CD4-positive, alpha-beta T cell treated with Interleukin-21 for 1 hour (primary cell): ENCODE results near the gene EMSY.
"Not testable (repeated sequence)": the region's sequence is repeated elsewhere in the genome, so short reads cannot be mapped to it uniquely, and the experiment has no call there.

Source experiments
- DNase-seq: peaks from one replicate; pipeline ENCODE4 v3.0.0-alpha.2; 2020

Gene EMSY

GRCh38 chr11:76444384-76445120 lies at the start of gene EMSY:
TSS of gene EMSY (plus strand) at chr11:76445018. CDS start at chr11:76446939, 1,921 bp downstream.
- DNase-seq = peak; percentile 94

- no peak for DNase-seq
Measured at GRCh38 chr11:76395296-76395695, 49.5 kb upstream of the EMSY start.

- no peak for DNase-seq
Measured at GRCh38 chr11:76397383-76397782, 47.4 kb upstream of the EMSY start.

- DNase-seq = no peak
Measured at GRCh38 chr11:76400967-76401366, 43.9 kb upstream of the EMSY start.

- DNase-seq = not testable (repeated sequence)
Measured at GRCh38 chr11:76401484-76401883, 43.3 kb upstream of the EMSY start.

- no peak for DNase-seq
Measured at GRCh38 chr11:76406359-76406758, 38.5 kb upstream of the EMSY start.

- DNase-seq = no peak
Measured at GRCh38 chr11:76408171-76408965, 36.5 kb upstream of the EMSY start.

- DNase-seq = no peak
Measured at GRCh38 chr11:76410851-76411357, 33.9 kb upstream of the EMSY start.

- no peak for DNase-seq
Measured at GRCh38 chr11:76415073-76415472, 29.7 kb upstream of the EMSY start.

GRCh38 chr11:76419896-76420295 lies 24.9 kb upstream of the EMSY start:
- DNase-seq = peak; percentile 14

- no peak for DNase-seq
Measured at GRCh38 chr11:76424379-76424778, 20.4 kb upstream of the EMSY start.

GRCh38 chr11:76424891-76425290 lies 19.9 kb upstream of the EMSY start:
- DNase-seq = no peak

- no peak for DNase-seq
Measured at GRCh38 chr11:76426660-76427059, 18.2 kb upstream of the EMSY start.

- no peak for DNase-seq
Measured at GRCh38 chr11:76436020-76436419, 8.8 kb upstream of the EMSY start.

GRCh38 chr11:76443268-76443980 lies 1.4 kb upstream of the EMSY start:
- no peak for DNase-seq

- no peak for DNase-seq
Measured at GRCh38 chr11:76444065-76444383, 794 bp upstream of the EMSY start.

- DNase-seq = peak; percentile 51
Measured at GRCh38 chr11:76445121-76446084, 585 bp downstream of the EMSY start.

- DNase-seq = no peak
Measured at GRCh38 chr11:76448506-76448905, 3.7 kb downstream of the EMSY start.

GRCh38 chr11:76453248-76453647 lies 8.4 kb downstream of the EMSY start:
- DNase-seq = no peak

- DNase-seq = no peak
Measured at GRCh38 chr11:76455331-76455730, 10.5 kb downstream of the EMSY start.

- DNase-seq = no peak
Measured at GRCh38 chr11:76455931-76456330, 11.1 kb downstream of the EMSY start.

- no peak for DNase-seq
Measured at GRCh38 chr11:76456571-76456970, 11.8 kb downstream of the EMSY start.
